HG03108 (cell line): ENCODE data around the gene C9orf50.

Experiments used
- ATAC-seq: cut with Tn5 transposase; IDR thresholded peaks from one replicate; pipeline ENCODE4 v1.9.1; 2021; ENCODE audit warnings: moderate library complexity; ENCODE audit not compliant: unreplicated experiment

The C9orf50 gene

DNA sequence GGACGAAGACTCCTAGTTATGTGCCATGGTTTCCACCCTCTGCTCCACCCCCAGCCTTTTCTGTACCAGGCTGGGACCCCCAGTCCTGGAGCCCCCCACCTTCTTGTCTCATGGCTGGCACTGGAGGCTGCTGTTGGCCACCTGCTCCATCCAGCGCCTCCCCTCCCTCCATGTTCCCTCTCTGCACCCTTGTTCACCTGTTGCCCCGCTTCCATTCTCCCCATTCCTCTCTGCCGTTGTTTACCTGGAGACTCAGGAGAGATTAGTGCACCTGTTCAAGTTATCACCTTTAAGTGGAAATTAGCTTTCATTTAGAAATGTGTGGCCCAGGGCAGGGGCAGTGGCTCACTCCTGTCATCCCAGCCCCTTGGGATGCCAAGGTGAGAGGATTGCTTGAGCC lies 12.3 kb upstream of the C9orf50 start:
- no peak for ATAC-seq

DNA sequence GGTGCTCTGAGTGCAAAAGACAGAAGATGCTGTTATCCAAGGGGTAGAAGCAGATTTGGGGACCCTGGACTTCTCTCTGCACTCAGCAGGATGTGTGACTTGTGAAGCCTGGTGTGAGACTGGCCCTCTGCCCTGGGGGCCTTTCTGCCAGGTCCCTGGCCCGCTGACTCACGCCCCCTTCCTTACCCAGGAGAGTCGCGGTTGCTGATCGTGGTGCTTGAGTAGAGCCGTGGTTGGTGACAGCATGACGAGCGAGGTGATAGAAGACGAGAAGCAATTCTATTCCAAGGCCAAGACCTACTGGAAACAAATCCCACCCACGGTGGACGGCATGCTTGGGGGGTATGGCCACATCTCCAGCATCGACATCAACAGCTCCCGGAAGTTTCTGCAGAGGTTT lies 11.6 kb upstream of the C9orf50 start:
- ATAC-seq, result no peak

DNA sequence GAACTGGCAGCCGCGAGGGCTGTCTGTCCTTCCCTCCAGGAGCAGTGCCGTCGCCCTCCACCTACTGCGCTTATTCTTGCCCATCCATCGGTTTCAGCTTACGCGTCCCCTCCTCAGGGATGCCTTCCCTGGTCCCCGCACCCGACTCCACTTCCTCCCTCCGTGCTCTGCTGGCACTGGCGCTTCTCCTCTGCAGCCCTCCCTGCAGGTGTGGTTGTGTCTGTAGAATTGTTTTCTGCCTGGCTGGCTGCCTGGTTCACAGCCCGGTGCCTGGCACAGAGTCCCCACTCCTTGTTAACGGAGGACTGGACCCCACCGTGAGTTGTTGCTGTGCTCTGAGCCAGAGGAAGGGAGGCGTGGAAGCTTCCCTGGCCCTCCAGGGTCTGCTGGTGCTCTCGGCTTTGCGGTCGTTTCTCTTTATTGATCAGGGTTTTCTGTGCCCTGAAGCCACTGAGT lies 10.8 kb upstream of the C9orf50 start:
- ATAC-seq, result no peak

GRCh38 chr9:129630967-129631673 lies 10.2 kb upstream of the C9orf50 start:
- ATAC-seq, result no peak

DNA sequence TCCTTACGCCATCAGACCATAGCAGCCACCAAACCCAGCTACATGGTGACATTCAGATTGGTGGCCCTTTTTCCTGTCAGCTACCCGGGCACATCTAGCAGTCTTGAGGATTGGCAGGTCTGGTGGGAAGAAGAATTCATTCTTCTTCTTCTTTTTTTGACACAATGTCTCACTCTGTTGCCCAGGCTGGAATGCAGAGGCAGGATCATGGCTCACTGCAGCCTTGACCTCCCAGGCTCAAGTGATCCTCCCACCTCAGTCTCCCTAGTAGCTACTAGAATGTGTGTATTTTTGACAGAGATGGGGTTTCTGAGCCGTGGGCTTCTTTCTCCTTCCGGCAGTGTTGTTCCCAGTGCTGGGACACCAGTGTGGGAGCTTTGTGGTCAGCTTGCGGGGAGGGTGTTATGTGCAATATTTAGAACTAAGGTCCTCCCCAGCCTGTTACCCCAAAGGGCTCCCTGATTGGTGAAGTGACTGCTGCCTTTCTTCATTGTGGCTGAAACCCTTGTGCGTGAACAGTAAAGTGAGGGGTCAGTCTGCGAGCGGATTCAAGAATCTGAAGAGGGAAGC lies 8.4 kb upstream of the C9orf50 start:
- ATAC-seq, result no peak

GRCh38 chr9:129628709-129629108 lies 7.8 kb upstream of the C9orf50 start:
- no peak for ATAC-seq

GRCh38 chr9:129627556-129628440 lies 6.9 kb upstream of the C9orf50 start:
- no peak for ATAC-seq

DNA sequence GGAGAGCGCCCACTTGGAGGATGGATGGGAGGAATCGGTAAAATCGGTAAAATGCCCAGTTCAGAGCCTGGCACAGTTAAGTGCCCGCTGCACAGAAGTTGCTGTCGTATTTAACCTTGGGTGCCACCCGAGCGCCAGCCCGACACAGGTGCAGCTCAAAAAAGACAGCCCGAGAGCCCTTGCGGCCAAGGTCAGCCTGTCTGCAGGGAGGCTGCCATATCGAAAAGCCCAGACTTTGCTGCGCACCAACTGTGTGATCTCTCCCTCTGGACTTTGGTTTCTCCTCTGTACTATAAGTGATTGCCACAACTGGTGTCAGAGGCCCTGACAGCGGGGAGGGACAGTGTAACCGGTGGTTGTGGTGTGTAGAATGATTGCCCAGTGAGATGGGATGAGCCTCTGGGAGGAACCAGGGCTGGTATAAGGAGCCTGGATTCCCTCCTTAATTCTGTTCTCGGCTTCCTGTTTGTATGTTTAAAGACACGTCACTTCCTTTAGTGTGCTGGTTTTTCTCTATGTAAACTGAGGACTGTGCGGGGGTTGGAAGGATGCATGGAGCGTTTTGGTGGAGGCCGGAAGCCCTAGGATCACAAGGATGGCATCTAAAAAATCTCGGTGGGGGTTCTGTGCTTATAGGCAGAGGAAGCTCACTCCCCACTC lies 5.9 kb upstream of the C9orf50 start:
- ATAC-seq, result peak; percentile 13

- peak; percentile 69 for ATAC-seq
These were observed 5.3 kb upstream of the C9orf50 start, which contains the start of gene NTMT1 for GRCh38 chr9:129626079-129626624. TSS of gene NTMT1 (plus strand) at chr9:129626163. CDS start at chr9:129632704, 6,541 bp downstream.

- ATAC-seq, result no peak
These were observed 4.0 kb upstream of the C9orf50 start for GRCh38 chr9:129624947-129625346.

- ATAC-seq, result no peak
These were observed 3.4 kb upstream of the C9orf50 start for GRCh38 chr9:129624168-129624759.

DNA sequence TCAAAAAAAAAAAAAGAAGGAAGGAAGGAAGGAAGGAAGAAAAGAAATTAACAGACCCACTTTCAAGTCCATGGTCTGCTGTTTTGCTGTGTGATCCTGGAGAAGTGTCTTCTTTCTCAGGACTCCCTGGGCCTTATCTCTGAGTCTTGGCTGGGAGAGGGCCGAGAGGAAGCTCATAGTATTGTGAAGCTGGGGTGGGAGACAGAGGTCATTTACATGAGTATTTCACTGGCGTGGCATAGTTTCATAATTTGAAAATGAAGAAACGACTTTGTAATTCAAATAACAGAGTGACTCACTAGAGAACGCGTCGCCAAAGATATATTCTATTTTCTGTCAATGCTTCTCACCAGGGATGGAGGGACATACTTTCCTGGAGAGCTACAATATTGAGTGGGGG lies 2.4 kb upstream of the C9orf50 start:
- ATAC-seq, result no peak

- no peak for ATAC-seq
These were observed 873 bp downstream of the C9orf50 start for GRCh38 chr9:129619787-129620668.

DNA sequence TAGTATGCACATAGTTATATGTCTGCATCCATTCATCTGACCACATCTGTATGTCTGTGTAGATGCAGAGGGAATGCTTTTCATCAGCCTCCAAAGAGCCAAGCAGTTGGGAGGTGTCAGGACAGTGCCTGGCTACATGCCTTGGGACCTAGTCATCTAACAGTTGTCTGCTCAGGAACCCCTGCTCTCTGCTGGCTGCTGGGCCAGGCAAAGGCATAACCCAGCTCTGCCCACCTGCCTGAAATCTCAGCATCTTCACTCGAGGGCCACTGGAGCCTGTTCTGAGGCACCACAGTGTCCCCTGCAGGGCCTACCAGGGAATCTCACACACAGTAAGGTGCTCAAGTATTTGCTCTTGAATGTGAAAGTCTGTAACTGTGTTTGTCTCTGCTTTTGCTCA lies 3.7 kb downstream of the C9orf50 start:
- no peak for ATAC-seq

GRCh38 chr9:129615407-129616285 lies 5.3 kb downstream of the C9orf50 start:
- no peak for ATAC-seq

GRCh38 chr9:129614932-129615331 lies 6.0 kb downstream of the C9orf50 start:
- no peak for ATAC-seq

DNA sequence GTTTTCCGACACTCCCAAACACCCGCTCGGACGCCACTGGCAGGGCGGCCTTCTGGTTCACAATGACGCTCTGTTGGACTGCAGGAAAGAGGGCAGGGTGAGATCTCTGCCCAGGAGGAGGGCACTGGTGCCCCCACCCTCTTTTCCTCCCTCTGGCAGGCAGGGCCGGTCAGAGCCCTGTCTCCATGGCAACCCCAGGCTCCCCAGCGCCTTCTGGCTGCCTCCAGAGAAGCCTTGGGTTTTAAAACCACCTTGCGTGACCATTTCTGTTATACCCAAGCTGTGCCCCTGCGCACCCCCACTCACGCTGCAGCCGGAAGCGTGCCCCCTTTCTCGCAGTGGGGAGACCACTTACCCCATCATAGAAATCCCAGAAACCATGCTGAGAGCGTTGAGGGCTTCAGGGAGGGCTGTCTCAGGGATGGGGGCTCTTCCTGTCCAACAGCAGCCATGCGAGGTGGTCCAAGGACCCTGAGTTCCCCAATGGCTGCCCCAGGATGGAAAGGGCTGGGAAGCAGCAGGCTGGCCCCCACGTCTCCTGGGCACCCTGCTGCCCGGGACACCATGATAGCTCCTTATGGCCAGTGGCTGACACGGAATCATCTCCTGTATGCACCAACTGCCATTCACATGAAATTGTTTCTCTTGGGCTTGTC lies 7.3 kb downstream of the C9orf50 start:
- ATAC-seq, result no peak
